Activated CD8-positive, alpha-beta T cell treated with anti-CD3 and anti-CD28 coated beads, Interleukin-2, amount 10 ng/mL, durations not matched to agents 7 days and 5 days (primary cell): Measurements from ENCODE around the gene RPL13. TPM values are rescaled to one million over a fixed set of nuclear protein-coding genes. Genes with fewer than 3 reads are reported as not detected.
A peak's percentile ranks its signal among the peaks of the same experiment; 100 is the strongest.

Source experiments
- ATAC-seq: fragments of 150-1000 bp; cut with Tn5 transposase; one replicate; pipeline ENCODE4 v1.10.0; 2021; ENCODE audit warnings: moderate library complexity
- CTCF ChIA-PET: fragments of 350-600 bp; sonication (Branson Sonifier 250); formaldehyde crosslinking; loops from one replicate; lab custom pipeline; 2021; ENCODE audit warnings: antibody characterized with exemption; lab: Charles Lee
- POLR2A ChIA-PET: fragments of 350-600 bp; sonication (Branson Sonifier 250); formaldehyde crosslinking; loops from one replicate; lab custom pipeline; 2021; ENCODE audit warnings: antibody characterized with exemption; lab: Charles Lee
- DNase-seq: peaks from one replicate; pipeline ENCODE4 v3.0.0-alpha.2; 2020
- H3K27ac Mint-ChIP-seq: one replicate; pipeline ENCODE4 v1.8.0; 2021; ENCODE audit warnings: mild to moderate bottlenecking, mixed read lengths
- H3K27me3 Mint-ChIP-seq: one replicate; pipeline ENCODE4 v1.8.0; 2021; ENCODE audit warnings: low read depth, mixed read lengths
- H3K36me3 Mint-ChIP-seq: one replicate; pipeline ENCODE4 v1.8.0; 2021; ENCODE audit warnings: low read depth, mixed read lengths
- H3K4me1 Mint-ChIP-seq: one replicate; pipeline ENCODE4 v1.8.0; 2021; ENCODE audit warnings: low read depth, mixed read lengths
- H3K4me3 Mint-ChIP-seq: one replicate; pipeline ENCODE4 v1.8.0; 2021; ENCODE audit warnings: mild to moderate bottlenecking, mixed read lengths
- H3K9me3 Mint-ChIP-seq: one replicate; pipeline ENCODE4 v1.8.0; 2022; ENCODE audit warnings: mixed read lengths; ENCODE audit not compliant: insufficient read depth
- total RNA-seq, 2 experiments: library from RNA; stranded (reverse); gene quantifications; one replicate each; pipeline ENCODE4 v1.2.3, GENCODE V29; 2021

The RPL13 gene
- total RNA-seq = 1,000 to 10,000 TPM; 1,842 to 1,844 TPM

DNA sequence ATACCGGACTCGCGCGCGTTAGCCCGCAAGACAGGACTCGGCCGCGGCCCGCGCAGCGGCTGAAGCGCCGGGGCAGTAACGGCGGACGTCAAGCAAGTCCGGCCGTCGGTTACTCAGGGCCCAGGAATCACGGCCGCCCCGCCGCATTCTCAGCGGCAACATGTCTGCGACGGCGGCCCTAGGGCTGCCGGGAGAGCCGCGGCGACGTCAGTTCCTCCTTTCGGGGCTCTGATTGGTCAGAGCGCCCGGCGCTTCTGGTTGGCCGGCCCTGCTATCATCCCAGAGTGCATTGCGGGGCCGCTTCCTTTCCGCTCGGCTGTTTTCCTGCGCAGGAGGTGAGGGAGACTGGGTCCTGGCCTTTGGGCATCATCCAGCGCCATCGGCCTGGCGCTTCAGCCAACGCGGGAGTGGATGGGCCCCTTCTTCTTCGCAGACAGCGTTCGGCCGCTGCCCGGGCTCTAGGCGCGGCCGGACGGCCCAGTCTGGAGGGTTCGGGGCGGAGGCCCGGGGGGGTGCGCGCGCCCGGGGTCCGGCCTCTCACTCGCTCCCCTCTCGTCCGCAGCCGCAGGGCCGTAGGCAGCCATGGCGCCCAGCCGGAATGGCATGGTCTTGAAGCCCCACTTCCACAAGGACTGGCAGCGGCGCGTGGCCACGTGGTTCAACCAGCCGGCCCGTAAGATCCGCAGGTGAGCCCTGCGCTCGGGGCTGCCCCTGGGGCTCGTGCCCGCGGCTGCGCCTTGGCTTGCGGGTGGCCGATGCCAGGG, at the start of gene RPL13:
TSS of gene RPL13 (plus strand) at position 305 of the 764 bp plus-strand sequence. CDS start at position 583, 278 bp downstream.
- POLR2A ChIA-PET = interaction anchor here (1.4 to 2.1 kb wide), 2 partner anchors 11 to 41 kb away, joined by 4 to 8 read pairs; no protein-coding TSS in a partner anchor
- peaks cover 54% of the 10 kb centered on the region for H3K36me3 Mint-ChIP-seq

DNA sequence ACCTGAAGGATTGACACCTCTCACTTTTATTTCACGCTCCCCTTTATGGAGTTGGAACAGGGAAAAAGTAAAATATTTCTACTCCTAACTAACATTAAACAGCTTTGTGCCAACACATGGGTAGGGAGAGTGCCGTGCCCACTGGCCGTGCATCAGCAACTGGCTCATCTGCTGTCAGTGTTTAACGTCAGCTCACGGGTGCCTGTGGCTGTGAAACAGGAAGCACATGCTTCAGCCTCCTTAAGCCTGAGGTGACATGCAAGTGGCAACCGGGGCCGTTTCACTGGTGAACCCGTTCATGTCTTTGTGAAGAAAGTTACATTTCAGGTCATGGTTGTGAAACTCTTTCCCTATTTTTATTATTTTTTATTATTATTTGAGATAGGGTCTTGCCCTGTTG, 49.1 kb upstream of the RPL13 start:
- no peak for ATAC-seq
- CTCF ChIA-PET = interaction anchor here (3.2 kb wide), 1 partner anchor 48 kb away, joined by 7 read pairs; no protein-coding TSS in a partner anchor

More for the DNA sequence above, at the start of gene RPL13:
- DNase-seq (peak; percentile 96), ATAC-seq (peak; percentile 91)
- Mint-ChIP-seq H3K4me1 (peaks cover 64% of the 10 kb centered on the region), H3K9me3 (no peaks in the 10 kb centered on the region), H3K4me3 (peak within 1 kb of the TSS; percentile 91), H3K27ac (peak within 1 kb of the TSS; percentile 93), H3K27me3 (no peaks in the 10 kb centered on the region)
- CTCF ChIA-PET = no interaction called here

DNA sequence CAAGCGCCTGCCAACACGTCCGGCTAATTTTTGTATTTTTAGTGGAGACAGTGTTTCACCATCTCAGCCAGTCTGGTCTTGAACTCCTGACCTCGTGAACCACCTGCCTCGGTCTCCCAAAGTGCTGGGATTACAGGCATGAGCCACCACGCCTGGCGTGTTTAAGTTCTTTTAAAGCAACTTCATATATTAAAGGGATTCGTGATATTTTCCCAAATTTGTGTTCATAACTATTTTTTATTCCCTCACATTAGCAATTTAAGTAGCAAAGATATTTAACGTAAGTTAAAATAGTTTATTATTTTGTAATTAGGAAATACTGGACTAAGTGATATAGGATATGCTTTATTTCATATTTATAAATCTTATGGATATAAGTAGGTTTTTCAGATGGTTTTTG, 48.0 kb upstream of the RPL13 start:
- Mint-ChIP-seq H3K4me3 (no peak overlapping the region), H3K9me3 (no peaks in the 10 kb centered on the region), H3K27ac (no peak overlapping the region), H3K27me3 (no peaks in the 10 kb centered on the region), H3K4me1 (peaks cover 10% of the 10 kb centered on the region), H3K36me3 (peaks cover 29% of the 10 kb centered on the region)
- DNase-seq (no peak), ATAC-seq (no peak)
- CTCF ChIA-PET = no interaction called here
- POLR2A ChIA-PET = no interaction called here

More for the DNA sequence above, 49.1 kb upstream of the RPL13 start:
- DNase-seq = no peak
- POLR2A ChIA-PET = no interaction called here
- Mint-ChIP-seq H3K36me3 (peaks cover 23% of the 10 kb centered on the region), H3K27ac (peak overlapping the region; percentile 63), H3K4me1 (peaks cover 20% of the 10 kb centered on the region), H3K9me3 (no peaks in the 10 kb centered on the region), H3K27me3 (no peaks in the 10 kb centered on the region), H3K4me3 (no peak overlapping the region)

DNA sequence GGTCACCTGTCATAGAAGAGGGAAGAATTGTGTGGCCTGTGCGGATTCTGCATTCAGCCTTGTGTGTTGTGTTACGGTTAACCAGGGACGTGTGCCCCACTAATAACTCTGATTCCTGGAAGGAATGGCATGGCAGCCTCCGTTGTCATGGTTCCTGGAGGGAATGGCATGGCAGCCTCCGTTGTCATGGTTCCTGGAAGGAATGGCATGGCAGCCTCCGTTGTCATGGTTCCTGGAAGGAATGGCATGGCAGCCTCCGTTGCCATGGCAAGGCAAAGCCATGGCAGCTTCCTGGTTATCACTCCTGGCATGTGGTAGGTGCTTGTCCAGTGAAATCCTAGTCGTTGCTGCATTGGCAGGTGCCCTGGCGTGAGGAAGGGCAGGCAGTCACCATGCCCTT, 43.4 kb upstream of the RPL13 start:
- H3K27ac Mint-ChIP-seq = no peak overlapping the region
- no peak for DNase-seq
- POLR2A ChIA-PET = no interaction called here

DNA sequence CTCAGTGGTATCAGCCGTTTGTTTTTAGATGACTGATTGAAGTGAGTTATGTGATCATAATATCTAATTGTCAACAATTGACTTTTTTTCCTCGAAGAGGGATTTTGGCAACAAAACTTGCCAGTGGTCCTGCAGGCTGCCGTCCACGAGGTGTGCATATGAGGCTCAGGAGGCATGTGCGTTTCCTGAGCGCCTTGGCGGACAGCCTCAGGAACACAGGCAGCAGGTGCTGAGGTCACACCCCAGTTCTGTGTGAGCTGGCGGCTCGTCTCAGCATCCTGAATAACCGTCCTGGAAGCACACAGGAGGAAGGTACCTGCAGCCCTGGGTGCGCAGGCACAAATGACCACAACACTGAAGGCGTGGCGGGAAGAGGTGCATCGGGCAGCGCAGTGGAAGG, 40.6 kb upstream of the RPL13 start:
- H3K4me3 Mint-ChIP-seq = no peak overlapping the region
- ATAC-seq = no peak
- peaks cover 47% of the 10 kb centered on the region for H3K36me3 Mint-ChIP-seq
- H3K27ac Mint-ChIP-seq = no peak overlapping the region
- ChIA-PET POLR2A (no interaction called here), CTCF (no interaction called here)
- no peaks in the 10 kb centered on the region for H3K4me1 Mint-ChIP-seq
- H3K27me3 Mint-ChIP-seq = no peaks in the 10 kb centered on the region
- no peak for DNase-seq
- no peaks in the 10 kb centered on the region for H3K9me3 Mint-ChIP-seq

More for the DNA sequence above, 43.4 kb upstream of the RPL13 start:
- ATAC-seq = no peak
- Mint-ChIP-seq H3K9me3 (no peaks in the 10 kb centered on the region), H3K4me3 (no peak overlapping the region), H3K4me1 (peaks cover under 1% of the 10 kb centered on the region), H3K36me3 (peaks cover 44% of the 10 kb centered on the region), H3K27me3 (no peaks in the 10 kb centered on the region)
- CTCF ChIA-PET = interaction anchor here (1.0 to 1.1 kb wide), 2 partner anchors 9 to 40 kb away, joined by 3 read pairs; partner anchors contain the start of gene SPG7

DNA sequence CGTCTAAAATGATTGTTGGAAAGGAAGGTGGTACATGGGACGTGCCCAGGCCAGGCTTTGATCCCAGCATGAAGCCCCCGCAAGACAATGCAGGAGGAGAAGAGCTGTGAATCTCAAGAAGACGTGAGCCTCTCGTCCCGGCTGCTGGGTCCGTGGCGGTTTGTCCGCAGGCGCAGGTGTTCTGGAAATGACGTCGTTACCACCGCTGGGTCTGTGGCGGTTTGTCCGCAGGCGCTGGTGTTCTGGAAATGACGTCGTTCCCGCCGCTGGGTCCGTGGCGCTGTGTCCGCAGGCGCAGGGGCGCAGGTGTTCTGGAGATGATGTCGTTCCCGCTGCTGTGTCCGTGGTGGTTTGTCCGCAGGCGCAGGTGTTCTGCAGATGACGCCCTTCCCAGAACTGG, 38.2 kb upstream of the RPL13 start:
- ATAC-seq (no peak), DNase-seq (no peak)
- Mint-ChIP-seq H3K27ac (no peak overlapping the region), H3K4me3 (no peak overlapping the region), H3K9me3 (no peaks in the 10 kb centered on the region), H3K4me1 (no peaks in the 10 kb centered on the region), H3K36me3 (peaks cover 59% of the 10 kb centered on the region), H3K27me3 (no peaks in the 10 kb centered on the region)
- POLR2A ChIA-PET = no interaction called here
- CTCF ChIA-PET = no interaction called here

DNA sequence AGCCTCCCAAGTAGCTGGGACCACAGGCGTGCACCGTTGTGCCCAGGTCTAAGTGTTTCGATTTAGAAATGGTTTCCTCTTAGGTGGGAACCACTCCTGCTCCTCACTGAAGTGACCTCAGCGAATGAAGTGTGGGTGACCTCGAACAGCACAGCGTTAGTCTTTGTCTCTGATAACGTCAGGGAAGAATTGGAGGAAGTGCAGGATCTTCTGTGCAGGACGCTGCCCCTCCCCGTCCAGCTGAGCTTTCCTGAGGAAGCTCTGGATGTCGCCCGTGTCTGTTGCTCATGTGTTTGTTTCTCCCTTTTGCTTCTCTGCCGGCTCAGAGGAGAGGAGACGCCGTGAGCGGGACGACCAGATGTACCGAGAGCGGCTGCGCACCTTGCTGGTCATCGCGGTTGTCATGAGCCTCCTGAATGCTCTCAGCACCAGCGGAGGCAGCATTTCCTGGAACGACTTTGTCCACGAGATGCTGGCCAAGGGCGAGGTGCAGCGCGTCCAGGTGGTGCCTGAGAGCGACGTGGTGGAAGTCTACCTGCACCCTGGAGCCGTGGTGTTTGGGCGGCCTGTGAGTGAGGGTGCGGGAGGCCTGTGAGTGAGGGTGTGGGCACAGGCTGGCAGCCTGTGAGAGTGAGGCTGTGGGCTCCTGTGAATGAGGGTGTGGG, 36.7 kb upstream of the RPL13 start:
- ChIA-PET POLR2A (no interaction called here), CTCF (no interaction called here)
- Mint-ChIP-seq H3K27me3 (no peaks in the 10 kb centered on the region), H3K9me3 (no peaks in the 10 kb centered on the region), H3K27ac (no peak overlapping the region), H3K4me3 (no peak overlapping the region), H3K4me1 (no peaks in the 10 kb centered on the region), H3K36me3 (peaks cover 50% of the 10 kb centered on the region)
- no peak for DNase-seq
- ATAC-seq = no peak

DNA sequence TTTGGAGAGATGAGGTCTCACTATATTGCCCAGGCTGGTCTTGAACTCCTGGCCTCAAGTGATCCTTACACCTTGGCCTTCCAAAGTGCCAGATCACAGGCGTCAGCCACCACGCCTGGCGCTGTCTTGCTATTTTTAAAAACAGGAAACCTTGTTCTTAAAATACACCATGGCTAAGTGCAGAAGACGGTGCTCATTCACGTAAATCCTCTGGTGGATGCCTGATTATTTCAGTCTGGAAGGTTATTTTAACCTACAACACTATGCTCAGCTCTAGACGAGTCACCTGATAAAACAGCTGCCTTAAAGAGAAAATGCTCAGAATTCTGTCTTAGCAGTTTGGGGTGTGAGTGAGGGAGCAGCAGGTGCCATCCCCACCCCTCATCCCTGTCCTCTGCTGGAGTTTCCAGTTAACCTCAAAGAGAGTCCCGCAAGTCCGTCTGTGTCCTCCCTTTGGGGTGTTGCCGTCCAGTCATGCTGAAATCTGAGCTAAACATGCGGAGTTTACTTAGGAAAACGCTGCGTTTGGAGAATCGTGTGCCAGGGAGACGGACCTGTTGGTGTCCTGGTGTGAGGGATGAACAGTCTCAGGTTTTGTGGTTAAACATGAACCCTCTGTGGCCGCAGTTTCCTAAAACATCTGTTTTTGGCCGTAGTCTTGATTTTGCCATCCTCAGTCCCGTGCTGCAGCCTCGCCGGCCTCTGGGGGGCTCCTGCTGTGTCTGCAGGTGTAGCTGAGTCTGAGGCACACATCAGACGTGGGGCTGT, 35.2 kb upstream of the RPL13 start:
- H3K9me3 Mint-ChIP-seq = no peaks in the 10 kb centered on the region
- H3K36me3 Mint-ChIP-seq = peaks cover 52% of the 10 kb centered on the region
- CTCF ChIA-PET = interaction anchor here (0.7 to 1.2 kb wide), 3 partner anchors 15 to 299 kb away, joined by 3 to 4 read pairs (median 3); partner anchors contain the start of gene SPG7
- DNase-seq (no peak), ATAC-seq (no peak)
- H3K27me3 Mint-ChIP-seq = no peaks in the 10 kb centered on the region
- H3K27ac Mint-ChIP-seq = no peak overlapping the region
- no peaks in the 10 kb centered on the region for H3K4me1 Mint-ChIP-seq
- POLR2A ChIA-PET = no interaction called here
- no peak overlapping the region for H3K4me3 Mint-ChIP-seq

DNA sequence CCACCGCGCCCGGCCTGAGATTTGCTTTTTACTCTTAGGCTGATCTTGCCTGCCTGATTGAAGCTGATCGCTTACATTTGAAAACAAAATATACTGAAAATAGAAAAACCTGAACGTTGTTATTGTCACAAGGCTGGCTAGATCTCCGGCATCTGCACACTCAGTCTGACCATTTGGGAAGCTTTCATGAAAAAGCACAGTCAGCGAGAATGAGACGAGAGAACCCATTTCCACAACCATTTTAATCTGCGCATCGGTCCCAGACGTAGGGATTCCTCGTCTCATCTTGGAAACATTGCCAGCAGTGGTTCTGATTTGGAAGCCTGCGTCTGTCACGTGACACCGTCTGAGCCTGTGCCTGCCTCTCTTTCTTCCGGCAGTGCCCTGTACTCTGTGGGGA, 31.4 kb upstream of the RPL13 start:
- Mint-ChIP-seq H3K4me3 (no peak overlapping the region), H3K36me3 (peaks cover 56% of the 10 kb centered on the region), H3K27ac (no peak overlapping the region), H3K9me3 (no peaks in the 10 kb centered on the region), H3K4me1 (peaks cover 8% of the 10 kb centered on the region), H3K27me3 (no peaks in the 10 kb centered on the region)
- CTCF ChIA-PET = no interaction called here
- POLR2A ChIA-PET = no interaction called here
- DNase-seq = no peak
- no peak for ATAC-seq

DNA sequence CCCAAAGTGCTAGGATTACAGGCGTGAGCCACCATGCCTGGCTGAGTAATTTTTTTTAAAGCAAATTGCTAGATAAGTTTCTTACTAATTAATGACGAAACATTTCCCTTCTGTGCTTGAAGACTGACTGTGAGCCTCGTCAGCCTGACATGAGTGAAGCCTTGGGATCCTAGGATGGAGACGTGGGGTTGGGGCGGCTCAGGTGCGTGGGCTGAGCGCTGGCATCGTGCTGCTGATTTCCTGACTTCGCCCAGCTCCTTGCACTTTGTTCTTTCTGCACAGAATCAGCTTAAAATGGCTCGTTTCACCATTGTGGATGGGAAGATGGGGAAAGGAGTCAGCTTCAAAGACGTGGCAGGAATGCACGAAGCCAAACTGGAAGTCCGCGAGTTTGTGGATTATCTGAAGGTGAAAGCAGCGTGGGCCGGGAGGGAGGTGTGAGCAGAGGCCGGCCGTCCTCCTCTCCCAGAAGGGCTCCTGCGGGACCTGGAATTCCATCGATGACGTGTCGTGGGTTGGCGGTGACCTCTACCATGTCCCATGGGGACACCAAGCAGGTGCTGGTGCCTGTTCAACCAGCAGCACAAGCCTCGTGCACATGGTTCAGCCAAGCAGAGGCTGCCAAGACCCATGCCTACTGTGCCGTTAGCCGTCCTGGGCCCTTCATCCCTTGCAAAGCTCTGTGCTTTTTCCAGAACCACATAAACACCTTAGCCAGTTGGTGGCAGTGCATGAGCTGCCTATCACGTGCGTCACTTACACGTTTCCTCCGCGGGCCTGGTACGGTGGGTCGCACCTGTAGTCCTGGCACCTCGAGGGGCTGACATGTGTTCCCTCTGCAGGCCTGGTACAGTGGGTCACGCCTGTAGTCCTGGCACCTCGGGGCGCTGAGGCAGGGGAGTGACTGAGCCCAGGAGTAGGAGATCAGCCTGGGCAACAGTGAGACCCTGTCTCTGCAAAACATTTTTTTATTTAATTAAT, 29.8 kb upstream of the RPL13 start:
- POLR2A ChIA-PET = no interaction called here
- H3K36me3 Mint-ChIP-seq = peaks cover 58% of the 10 kb centered on the region

More for the DNA sequence above, 29.8 kb upstream of the RPL13 start:
- H3K4me3 Mint-ChIP-seq = no peak overlapping the region
- CTCF ChIA-PET = interaction anchor here (1.0 kb wide), 1 partner anchor 22 kb away, joined by 3 read pairs; no protein-coding TSS in a partner anchor
- H3K27me3 Mint-ChIP-seq = no peaks in the 10 kb centered on the region
- no peak for ATAC-seq
- H3K9me3 Mint-ChIP-seq = no peaks in the 10 kb centered on the region
- peaks cover 22% of the 10 kb centered on the region for H3K4me1 Mint-ChIP-seq
- no peak overlapping the region for H3K27ac Mint-ChIP-seq
- DNase-seq = no peak
